Colonic mucosa (tissue), 4 donors: ENCODE measurements around the gene TIMM17B. TPM values are rescaled to one million over a fixed set of nuclear protein-coding genes. Genes with fewer than 3 reads are reported as not detected.

Experiments
- DNase-seq: peaks from one replicate; pipeline ENCODE4 v3.0.0-alpha.2; 2020
- H3K27ac ChIP-seq: fragments of 200-600 bp; one replicate; pipeline ENCODE4 v1.8.0; 2021
- H3K27me3 ChIP-seq: fragments of 200-600 bp; one replicate; pipeline ENCODE4 v1.8.0; 2021
- H3K36me3 ChIP-seq: fragments of 200-600 bp; one replicate; pipeline ENCODE4 v1.8.0; 2021
- H3K4me1 ChIP-seq: fragments of 200-600 bp; one replicate; pipeline ENCODE4 v1.8.0; 2021; ENCODE audit warnings: mild to moderate bottlenecking
- H3K4me3 ChIP-seq: fragments of 200-600 bp; one replicate; pipeline ENCODE4 v1.8.0; 2021
- H3K9ac ChIP-seq, 2 donors: one replicate each; pipeline ENCODE4 v1.7.0; 2013; ENCODE audit warnings: control low read depth in 2 of 2, low read depth in 2 of 2, low read length in 2 of 2
- H3K9me3 ChIP-seq: fragments of 200-600 bp; one replicate; pipeline ENCODE4 v1.8.0; 2021
- CTCF ChIP-seq: fragments of 200-600 bp; IDR thresholded peaks from one replicate; pipeline ENCODE4 v1.8.0; 2022; ENCODE audit warnings: antibody characterized with exemption, mild to moderate bottlenecking
- intact Hi-C: fragments of 100-400 bp; cut with DNase I; formaldehyde crosslinking; loops from one replicate; pipeline ENCODE4 v1.14.1; 2022
- total RNA-seq, 2 donors: library from RNA; stranded (reverse); fragmentation: NEBNext Ultra II Directional in 1 of 2; extraction: Animal tissue kit (Norgen Biotek cat#: 25700) in 1 of 2; gene quantifications; one replicate each; pipeline ENCODE4 v1.2.1, GENCODE V29; 2021
- donor health status: healthy.
- donor health status: DM: no; HTN: no; CAD: no.
- donor health status: DM: no; HTN: no; CAD: no.

TIMM17B gene
- total RNA-seq, 2 donors from 2014 or later: 48.8 to 91.0 TPM

- Histone ChIP-seq H3K27ac (peak overlapping the region; percentile 27), H3K4me3 (no peak overlapping the region), H3K4me1 (no peaks in the 10 kb centered on the region), H3K9me3 (no peaks in the 10 kb centered on the region), H3K9ac (peak overlapping the region in 1 of 2 donors; percentile 38), H3K36me3 (no peaks in the 10 kb centered on the region), H3K27me3 (no peaks in the 10 kb centered on the region)
- no peak for TF ChIP-seq CTCF
- no peak for DNase-seq
- intact Hi-C loops: no loop called here
Measured at GRCh38 chrX:48938721-48939425, 41.3 kb upstream of the TIMM17B start.

GRCh38 chrX:48937054-48937907 is 39.7 kb upstream of the TIMM17B start:
- no peak overlapping the region for H3K9ac ChIP-seq
- H3K4me1 ChIP-seq: no peaks in the 10 kb centered on the region
- peak overlapping the region; percentile 53 for H3K27ac ChIP-seq
- no peaks in the 10 kb centered on the region for H3K27me3 ChIP-seq
- H3K36me3 ChIP-seq: no peaks in the 10 kb centered on the region
- no peaks in the 10 kb centered on the region for H3K9me3 ChIP-seq
- DNase-seq: peak; percentile 63
- intact Hi-C loops: no loop called here
- TF ChIP-seq CTCF: no peak
- H3K4me3 ChIP-seq: no peak overlapping the region

- no peaks in the 10 kb centered on the region for H3K36me3 ChIP-seq
- no peaks in the 10 kb centered on the region for H3K9me3 ChIP-seq
- no peaks in the 10 kb centered on the region for H3K4me1 ChIP-seq
- DNase-seq: no peak
- intact Hi-C loops: no loop called here
- no peak overlapping the region for H3K4me3 ChIP-seq
- no peak for TF ChIP-seq CTCF
- H3K27ac ChIP-seq: peak overlapping the region; percentile 53
- no peak overlapping the region for H3K9ac ChIP-seq
- H3K27me3 ChIP-seq: no peaks in the 10 kb centered on the region
Measured at GRCh38 chrX:48936429-48937053, 39.0 kb upstream of the TIMM17B start.

GRCh38 chrX:48935301-48935670 is 37.7 kb upstream of the TIMM17B start:
- intact Hi-C loops: no loop called here

More at GRCh38 chrX:48935301-48935670, 37.7 kb upstream of the TIMM17B start:
- no peak overlapping the region for H3K9ac ChIP-seq
- H3K27ac ChIP-seq: no peak overlapping the region
- no peak for TF ChIP-seq CTCF
- no peaks in the 10 kb centered on the region for H3K36me3 ChIP-seq
- no peaks in the 10 kb centered on the region for H3K4me1 ChIP-seq
- H3K27me3 ChIP-seq: no peaks in the 10 kb centered on the region
- DNase-seq: no peak
- H3K4me3 ChIP-seq: no peak overlapping the region
- H3K9me3 ChIP-seq: no peaks in the 10 kb centered on the region
